ENCODE results near the gene PMPCA.

DNA sequence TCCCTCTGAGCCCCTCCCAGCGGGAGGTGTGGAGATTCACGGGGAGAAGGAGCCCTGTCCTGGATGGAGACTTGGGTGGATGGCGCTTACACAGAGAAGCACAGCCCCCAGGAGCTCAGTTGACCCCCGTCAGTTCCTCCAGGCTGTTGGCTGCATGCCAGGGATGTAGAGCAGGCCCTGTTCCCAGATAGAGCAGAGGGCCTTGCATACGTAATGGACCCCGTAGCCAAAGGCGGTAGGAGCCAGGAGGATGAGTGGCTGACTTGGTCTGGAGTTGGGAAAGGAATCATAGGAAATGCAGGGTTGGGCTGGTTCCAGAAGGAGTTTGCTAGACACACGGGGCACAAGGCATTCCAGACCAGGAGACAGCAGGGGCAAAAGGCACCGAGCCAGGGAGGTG is 2.5 kb downstream of the PMPCA start:
- TF ChIP-seq, protein P1, sequence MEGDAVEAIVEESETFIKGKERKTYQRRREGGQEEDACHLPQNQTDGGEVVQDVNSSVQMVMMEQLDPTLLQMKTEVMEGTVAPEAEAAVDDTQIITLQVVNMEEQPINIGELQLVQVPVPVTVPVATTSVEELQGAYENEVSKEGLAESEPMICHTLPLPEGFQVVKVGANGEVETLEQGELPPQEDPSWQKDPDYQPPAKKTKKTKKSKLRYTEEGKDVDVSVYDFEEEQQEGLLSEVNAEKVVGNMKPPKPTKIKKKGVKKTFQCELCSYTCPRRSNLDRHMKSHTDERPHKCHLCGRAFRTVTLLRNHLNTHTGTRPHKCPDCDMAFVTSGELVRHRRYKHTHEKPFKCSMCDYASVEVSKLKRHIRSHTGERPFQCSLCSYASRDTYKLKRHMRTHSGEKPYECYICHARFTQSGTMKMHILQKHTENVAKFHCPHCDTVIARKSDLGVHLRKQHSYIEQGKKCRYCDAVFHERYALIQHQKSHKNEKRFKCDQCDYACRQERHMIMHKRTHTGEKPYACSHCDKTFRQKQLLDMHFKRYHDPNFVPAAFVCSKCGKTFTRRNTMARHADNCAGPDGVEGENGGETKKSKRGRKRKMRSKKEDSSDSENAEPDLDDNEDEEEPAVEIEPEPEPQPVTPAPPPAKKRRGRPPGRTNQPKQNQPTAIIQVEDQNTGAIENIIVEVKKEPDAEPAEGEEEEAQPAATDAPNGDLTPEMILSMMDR (IDR thresholded peaks at IDR 0.05), result no peak
- no peak for TF ChIP-seq POLR2A (IDR thresholded peaks at IDR 0.05)
